SW480 (cell line): ENCODE data around the gene OSBPL1A.
A peak's percentile ranks its signal among the peaks of the same experiment; 100 is the strongest.

ENCODE experiments used
- DNase-seq: peaks from one replicate; pipeline ENCODE4 v3.0.0-alpha.2; 2016; ENCODE audit warnings: low spot score

The OSBPL1A gene

GRCh38 chr18:24219561-24220317 is 177.9 kb downstream of the OSBPL1A start:
- no peak for DNase-seq

- DNase-seq = no peak
Measured at GRCh38 chr18:24214913-24215312, 182.7 kb downstream of the OSBPL1A start.

DNA sequence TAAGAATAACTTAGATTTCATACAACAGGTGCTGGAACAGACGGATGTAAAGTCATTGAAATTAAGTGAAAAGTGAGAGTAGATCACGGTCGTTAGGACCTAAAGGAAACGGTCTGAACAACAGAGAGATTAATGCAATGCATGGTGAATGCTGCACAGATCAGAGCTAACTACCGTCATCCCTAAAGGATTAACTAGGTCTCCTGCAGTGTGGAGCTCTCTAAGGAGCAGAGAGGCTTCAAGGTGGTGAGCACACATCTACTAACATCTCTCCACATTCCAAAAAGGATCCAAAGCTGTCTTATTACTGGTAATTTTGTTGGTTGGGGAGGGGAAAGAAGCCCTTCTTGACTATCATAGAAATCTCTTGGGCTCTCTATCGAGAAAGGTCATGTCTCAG is 183.5 kb downstream of the OSBPL1A start:
- no peak for DNase-seq

DNA sequence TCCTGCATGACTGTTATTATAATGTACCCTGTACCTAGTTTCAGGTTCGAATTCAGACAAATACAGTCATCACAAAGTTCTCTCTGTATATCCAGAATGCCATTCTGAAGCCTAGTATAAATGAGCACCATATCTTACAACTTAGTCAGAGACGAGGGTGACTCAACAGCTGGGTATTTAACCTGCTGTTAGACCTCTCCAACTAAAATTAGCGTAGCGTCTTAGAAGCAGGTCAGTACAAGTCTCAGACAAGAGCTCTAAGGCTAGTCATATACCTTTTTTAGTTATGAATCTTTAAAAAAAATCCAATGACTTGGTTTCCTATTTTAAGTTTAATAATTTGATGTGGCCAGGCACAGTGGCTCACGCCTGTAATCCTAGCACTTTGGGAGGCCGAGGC is 184.7 kb downstream of the OSBPL1A start:
- no peak for DNase-seq

- no peak for DNase-seq
Measured at GRCh38 chr18:24209558-24209957, 188.1 kb downstream of the OSBPL1A start.

- DNase-seq = peak; percentile 67
Measured at GRCh38 chr18:24208270-24209035, 189.2 kb downstream of the OSBPL1A start.

GRCh38 chr18:24204904-24205303 is 192.7 kb downstream of the OSBPL1A start:
- no peak for DNase-seq

- no peak for DNase-seq
Measured at GRCh38 chr18:24201699-24202687, 195.6 kb downstream of the OSBPL1A start.

DNA sequence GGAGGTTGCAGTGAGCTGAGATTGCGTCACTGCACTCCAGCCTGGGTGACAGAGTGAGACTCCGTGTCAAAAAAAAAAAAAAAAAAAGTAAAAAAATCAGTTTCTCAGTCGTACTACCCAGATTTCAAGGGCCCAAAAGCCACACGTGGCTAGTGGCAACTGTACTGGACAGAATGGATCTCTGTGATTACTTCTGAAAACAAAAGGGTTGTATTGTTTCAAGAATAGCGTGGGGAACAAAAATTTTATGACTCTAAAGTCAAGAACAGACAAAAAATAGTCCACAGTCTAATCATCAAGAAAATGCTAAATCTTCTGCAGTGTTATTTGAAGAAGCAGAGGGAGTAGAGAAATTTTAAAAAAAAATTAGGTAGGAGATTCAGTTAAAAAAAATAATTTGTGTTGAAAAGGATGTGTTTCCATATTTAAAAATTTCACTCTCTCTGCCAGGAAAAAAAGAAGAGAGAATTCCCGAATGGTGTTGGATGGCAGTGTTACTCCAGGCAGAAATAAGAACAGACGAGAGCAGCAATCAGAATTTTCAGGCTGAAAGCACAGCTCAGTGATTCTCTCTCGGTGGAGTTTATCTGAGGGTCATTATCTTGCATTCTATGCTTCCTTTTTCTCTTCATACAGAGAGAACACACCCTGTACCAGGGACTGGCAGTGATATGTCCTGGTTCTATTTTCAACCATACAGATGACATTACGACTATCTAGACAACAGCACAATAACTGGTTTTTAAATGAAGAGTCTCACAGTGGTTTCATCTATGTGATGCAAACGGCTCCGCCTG is 196.9 kb downstream of the OSBPL1A start:
- no peak for DNase-seq

- no peak for DNase-seq
Measured at GRCh38 chr18:24199372-24199962, 198.2 kb downstream of the OSBPL1A start.

DNA sequence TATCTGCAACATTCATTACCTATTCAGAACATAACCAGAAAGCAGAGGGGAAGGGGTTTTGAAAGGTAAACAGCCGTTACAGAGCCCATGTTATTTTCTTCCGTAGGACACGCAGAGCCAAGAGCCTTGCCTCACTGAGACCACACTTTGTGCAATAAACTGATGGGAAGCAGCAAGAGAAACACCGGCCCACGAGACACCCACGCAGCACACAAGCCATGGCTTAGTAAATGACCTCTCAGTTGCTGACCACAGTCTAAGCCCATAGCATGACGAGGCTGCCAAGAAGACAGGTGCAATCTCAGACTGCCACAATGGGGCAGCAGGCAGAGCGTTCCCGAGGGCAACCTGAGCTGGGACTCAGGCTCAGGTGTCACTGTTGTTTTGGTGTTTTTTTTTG is 199.2 kb downstream of the OSBPL1A start:
- no peak for DNase-seq

- no peak for DNase-seq
Measured at GRCh38 chr18:24197412-24197811, 200.2 kb downstream of the OSBPL1A start.

DNA sequence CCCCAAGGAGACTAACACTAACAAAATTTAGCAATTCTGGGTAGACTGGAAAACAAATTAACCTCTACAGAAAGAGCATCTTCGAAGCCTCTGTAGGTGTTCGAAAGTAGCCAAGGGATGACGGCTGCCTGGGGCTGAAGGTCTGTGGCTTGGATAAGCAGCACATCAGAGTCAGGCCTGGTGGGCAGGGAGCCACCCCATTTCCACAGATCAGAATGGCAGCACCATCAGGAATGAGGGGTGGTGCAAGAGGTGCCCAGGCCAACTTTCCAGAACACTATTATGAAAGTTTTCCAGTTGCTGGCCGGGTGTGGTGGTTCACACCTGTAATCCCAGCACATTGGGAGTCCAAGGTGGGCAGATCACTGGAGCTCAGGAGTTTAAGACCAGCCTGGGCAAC is 200.9 kb downstream of the OSBPL1A start:
- no peak for DNase-seq

- DNase-seq = no peak
Measured at GRCh38 chr18:24195296-24196053, 202.1 kb downstream of the OSBPL1A start.

GRCh38 chr18:24190590-24190989 is 207.0 kb downstream of the OSBPL1A start:
- no peak for DNase-seq

DNA sequence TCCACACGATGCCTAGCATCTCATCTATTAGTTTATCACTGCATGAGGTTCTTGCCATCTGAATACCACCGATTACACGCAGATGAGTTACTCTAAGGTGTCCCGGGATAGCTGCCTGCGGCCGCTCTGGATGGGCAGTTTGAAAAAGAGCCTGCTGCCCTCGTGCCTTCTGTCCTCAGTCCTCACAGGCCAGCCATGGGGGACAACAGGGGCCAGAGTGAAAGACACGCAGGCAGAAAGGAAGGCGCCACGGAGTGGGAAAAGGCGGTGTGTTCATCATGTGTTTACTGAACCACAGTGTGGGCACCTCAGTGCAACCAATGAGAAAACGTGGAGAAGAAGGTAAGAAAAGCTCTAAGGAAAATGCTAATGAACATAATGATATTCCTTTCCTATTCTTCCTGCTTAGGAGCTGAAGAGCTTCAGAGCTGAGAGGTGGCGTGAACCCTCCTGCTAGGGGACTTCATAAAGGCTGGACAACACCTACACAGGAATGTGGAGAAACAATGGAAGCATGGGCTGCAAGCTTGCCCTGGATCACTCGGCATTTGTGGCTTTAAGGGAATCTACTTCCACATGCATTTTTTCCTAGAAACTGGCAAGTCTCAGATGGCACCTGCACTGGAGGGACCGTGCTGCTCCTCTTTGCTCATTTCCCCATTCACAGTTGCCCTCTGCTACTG is 207.8 kb downstream of the OSBPL1A start:
- DNase-seq = no peak

GRCh38 chr18:24189007-24189528 is 208.6 kb downstream of the OSBPL1A start:
- no peak for DNase-seq

DNA sequence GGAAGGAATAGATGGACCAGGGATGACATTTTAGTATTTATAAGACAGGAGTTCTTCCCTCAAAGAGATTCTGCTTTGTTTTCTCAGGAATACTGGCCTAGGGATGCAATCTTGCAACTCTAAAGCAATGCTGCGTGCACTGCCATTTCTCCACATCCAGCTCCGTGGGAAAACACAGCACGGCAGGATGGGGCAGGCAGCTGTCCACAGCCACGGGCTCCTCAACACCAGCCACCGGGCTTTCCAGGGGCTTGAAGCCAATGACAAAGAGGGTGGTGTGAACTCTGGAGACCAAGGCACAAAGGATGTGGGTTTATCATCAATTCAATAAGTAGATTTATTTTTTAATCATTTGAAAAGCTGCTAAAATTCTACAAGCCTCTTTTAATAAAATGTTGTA is 209.5 kb downstream of the OSBPL1A start:
- no peak for DNase-seq

DNA sequence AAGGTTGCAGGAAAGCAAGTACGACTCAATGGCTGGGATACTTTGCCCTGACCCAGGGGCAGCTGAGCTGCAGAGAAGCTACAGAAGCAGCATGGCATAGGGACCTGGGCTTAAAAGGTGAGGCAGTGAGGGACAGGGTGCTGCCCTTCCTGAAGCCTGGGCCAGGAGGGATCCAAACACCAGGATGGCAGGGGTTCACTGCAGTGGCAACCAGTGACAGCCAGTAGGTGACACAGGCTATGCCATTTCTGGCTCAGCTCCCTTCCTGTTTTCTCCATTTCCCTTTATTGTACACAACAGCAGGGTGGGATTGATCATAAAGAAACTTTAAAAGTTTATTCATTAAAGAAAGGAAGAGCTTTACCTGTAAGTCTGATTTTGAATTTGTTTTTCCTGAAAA is 209.9 kb downstream of the OSBPL1A start:
- no peak for DNase-seq
